WTC11 (cell line): ENCODE measurements around the gene FZD2. TPM values are rescaled to one million over a fixed set of nuclear protein-coding genes. Genes with fewer than 3 reads are reported as not detected.
A peak's percentile ranks its signal among the peaks of the same experiment; 100 is the strongest.

Source experiments
- ATAC-seq: fragments of 200-7000 bp; cut with Tn5 transposase; 2 replicates; pipeline ENCODE4 v1.10.0; 2021; ENCODE audit warnings: mild to moderate bottlenecking, moderate library complexity
- CTCF ChIA-PET: fragments of 300-600 bp; sonication (Branson Sonifier 250); formaldehyde crosslinking; loops from one replicate; lab custom pipeline; 2021; ENCODE audit warnings: antibody characterized with exemption; lab: Charles Lee
- POLR2A ChIA-PET: fragments of 350-600 bp; sonication (Branson Sonifier 250); formaldehyde crosslinking; loops from one replicate; lab custom pipeline; 2021; ENCODE audit warnings: antibody characterized with exemption; lab: Charles Lee
- DNase-seq: peaks from one replicate; pipeline ENCODE4 v3.0.0; 2021; ENCODE audit warnings: low spot score
- H3K27ac Mint-ChIP-seq: 2 replicates; pipeline ENCODE4 v1.8.0; 2021; ENCODE audit warnings: mixed read lengths
- H3K27me3 Mint-ChIP-seq: 2 replicates; pipeline ENCODE4 v1.8.0; 2021; ENCODE audit warnings: low read depth, mild to moderate bottlenecking, moderate library complexity, mixed read lengths
- H3K36me3 Mint-ChIP-seq: 2 replicates; pipeline ENCODE4 v1.8.0; 2021; ENCODE audit warnings: mixed read lengths
- H3K4me1 Mint-ChIP-seq: 2 replicates; pipeline ENCODE4 v1.8.0; 2022; ENCODE audit warnings: mixed read lengths
- H3K4me3 Mint-ChIP-seq: 2 replicates; pipeline ENCODE4 v1.8.0; 2021; ENCODE audit warnings: mild to moderate bottlenecking, moderate library complexity, mixed read lengths
- H3K9me3 Mint-ChIP-seq: 2 replicates; pipeline ENCODE4 v1.8.0; 2021; ENCODE audit warnings: mixed read lengths
- CREM ChIP-seq: sonication (generic); formaldehyde crosslinking; IDR thresholded peaks from 2 replicates; pipeline ENCODE4 v1.8.1; 2022; ENCODE audit warnings: mild to moderate bottlenecking, missing genetic modification reagents, moderate library complexity
- ESRRA ChIP-seq: sonication (generic); formaldehyde crosslinking; IDR thresholded peaks from 2 replicates; pipeline ENCODE4 v1.8.1; 2022; ENCODE audit warnings: mild to moderate bottlenecking, missing genetic modification reagents, borderline replicate concordance
- FOXJ3 ChIP-seq: sonication (generic); formaldehyde crosslinking; IDR thresholded peaks from 2 replicates; pipeline ENCODE4 v1.9.0; 2021; ENCODE audit warnings: missing genetic modification reagents, mild to moderate bottlenecking, borderline replicate concordance
- GTF2I ChIP-seq: fragments of 250-450 bp; sonication (Bioruptor Pico); conservative IDR thresholded peaks from 2 replicates; pipeline ENCODE4 v1.4.0; 2021; ENCODE audit warnings: mild to moderate bottlenecking
- HMGA2 ChIP-seq: fragments of 250-450 bp; sonication (Bioruptor Pico); IDR thresholded peaks from 2 replicates; pipeline ENCODE4 v1.4.0; 2021; ENCODE audit warnings: mild to moderate bottlenecking, moderate library complexity
- JAZF1 ChIP-seq: fragments of 250-450 bp; sonication (Bioruptor Pico); IDR thresholded peaks from 2 replicates; pipeline ENCODE4 v1.9.0; 2021; ENCODE audit warnings: moderate library complexity, mild to moderate bottlenecking, inconsistent platforms
- NFATC4 ChIP-seq: fragments of 250-450 bp; sonication (Bioruptor Pico); IDR thresholded peaks from 2 replicates; pipeline ENCODE4 v1.9.0; 2021; ENCODE audit warnings: mild to moderate bottlenecking
- NR2C2 ChIP-seq: sonication (generic); formaldehyde crosslinking; IDR thresholded peaks from 2 replicates; pipeline ENCODE4 v1.8.0; 2022; ENCODE audit warnings: mild to moderate bottlenecking, missing genetic modification reagents
- RORB ChIP-seq: fragments of 250-450 bp; sonication (Bioruptor Pico); IDR thresholded peaks from 2 replicates; pipeline ENCODE4 v1.9.0; 2021; ENCODE audit warnings: mild to moderate bottlenecking
- TEAD4 ChIP-seq: sonication (generic); formaldehyde crosslinking; IDR thresholded peaks from 2 replicates; pipeline ENCODE4 v1.8.0; 2022; ENCODE audit warnings: mild to moderate bottlenecking, missing genetic modification reagents
- ZNF263 ChIP-seq: sonication (generic); formaldehyde crosslinking; IDR thresholded peaks from 2 replicates; pipeline ENCODE4 v1.8.1; 2022; ENCODE audit warnings: low read depth, mild to moderate bottlenecking, moderate library complexity, missing genetic modification reagents
- ZNF671 ChIP-seq: fragments of 250-450 bp; sonication (Bioruptor Pico); IDR thresholded peaks from 2 replicates; pipeline ENCODE4 v1.8.0; 2021; ENCODE audit warnings: mild to moderate bottlenecking
- total RNA-seq: library from RNA; stranded (reverse); gene quantifications from 3 replicates; pipeline ENCODE4 v1.2.3, GENCODE V29; 2021
- TF ChIP-seq, protein P1 (sequence below): sonication (generic); formaldehyde crosslinking; IDR thresholded peaks from 2 replicates; pipeline ENCODE4 v1.8.0; 2022; ENCODE audit warnings: mild to moderate bottlenecking, missing genetic modification reagents
- TF ChIP-seq, protein P2 (sequence below): fragments of 250-450 bp; sonication (Bioruptor Pico); IDR thresholded peaks from 2 replicates; pipeline ENCODE4 v1.9.0; 2021; ENCODE audit warnings: mild to moderate bottlenecking, borderline replicate concordance
- TF ChIP-seq, protein P3 (sequence below): sonication (generic); formaldehyde crosslinking; IDR thresholded peaks from 2 replicates; pipeline ENCODE4 v1.8.0; 2023; ENCODE audit warnings: mild to moderate bottlenecking, missing genetic modification reagents
- TF ChIP-seq, protein P4 (sequence below): sonication (generic); formaldehyde crosslinking; IDR thresholded peaks from 2 replicates; pipeline ENCODE4 v1.8.1; 2022; ENCODE audit warnings: missing genetic modification reagents, borderline replicate concordance
- TF ChIP-seq, protein P5 (sequence below): sonication (generic); formaldehyde crosslinking; IDR thresholded peaks from 2 replicates; pipeline ENCODE4 v1.8.0; 2023; ENCODE audit warnings: missing genetic modification reagents
- TF ChIP-seq, protein P6 (sequence below): fragments of 250-450 bp; sonication (Bioruptor Pico); IDR thresholded peaks from 2 replicates; pipeline ENCODE4 v1.9.0; 2021; ENCODE audit warnings: moderate library complexity, mild to moderate bottlenecking, inconsistent platforms, borderline replicate concordance

The FZD2 gene
- total RNA-seq, 1 experiment from 2014 or later = 42.8 TPM

DNA sequence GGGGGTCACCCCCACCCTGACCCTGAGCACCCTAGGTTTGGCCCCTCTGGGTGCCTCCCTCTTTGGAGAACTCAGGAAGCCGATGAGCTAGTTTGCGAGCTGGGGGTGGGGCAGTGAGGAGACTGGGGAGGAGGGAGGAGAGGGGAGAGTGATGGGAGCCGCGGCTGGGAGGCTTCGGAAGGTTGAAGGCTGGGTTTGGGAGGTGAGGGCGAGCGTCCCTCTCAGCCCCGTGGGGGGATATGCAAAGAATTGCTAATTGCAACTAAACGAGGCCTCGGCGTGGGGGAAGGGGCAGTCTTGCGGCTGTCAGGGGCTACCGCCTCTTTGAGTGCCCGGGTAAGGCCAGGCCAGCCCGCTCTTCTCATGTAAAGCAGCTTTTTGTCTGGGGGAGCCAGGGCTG lies 17.6 kb upstream of the FZD2 start (continued):
- TF ChIP-seq TEAD4 (CRISPR knock-in tag) (peak; percentile 56; the same call in 1 of the 2 replicates), ZNF263 (CRISPR knock-in tag) (peak; percentile 85), CREM (CRISPR knock-in tag) (no peak), NR2C2 (0 out of 2 replicates have a peak, but pooled peaks have one; percentile 31)
- TF ChIP-seq, protein P1, sequence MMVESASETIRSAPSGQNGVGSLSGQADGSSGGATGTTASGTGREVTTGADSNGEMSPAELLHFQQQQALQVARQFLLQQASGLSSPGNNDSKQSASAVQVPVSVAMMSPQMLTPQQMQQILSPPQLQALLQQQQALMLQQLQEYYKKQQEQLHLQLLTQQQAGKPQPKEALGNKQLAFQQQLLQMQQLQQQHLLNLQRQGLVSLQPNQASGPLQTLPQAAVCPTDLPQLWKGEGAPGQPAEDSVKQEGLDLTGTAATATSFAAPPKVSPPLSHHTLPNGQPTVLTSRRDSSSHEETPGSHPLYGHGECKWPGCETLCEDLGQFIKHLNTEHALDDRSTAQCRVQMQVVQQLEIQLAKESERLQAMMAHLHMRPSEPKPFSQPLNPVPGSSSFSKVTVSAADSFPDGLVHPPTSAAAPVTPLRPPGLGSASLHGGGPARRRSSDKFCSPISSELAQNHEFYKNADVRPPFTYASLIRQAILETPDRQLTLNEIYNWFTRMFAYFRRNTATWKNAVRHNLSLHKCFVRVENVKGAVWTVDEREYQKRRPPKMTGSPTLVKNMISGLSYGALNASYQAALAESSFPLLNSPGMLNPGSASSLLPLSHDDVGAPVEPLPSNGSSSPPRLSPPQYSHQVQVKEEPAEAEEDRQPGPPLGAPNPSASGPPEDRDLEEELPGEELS = peak; percentile 49; the same call in 1 of the 2 replicates

DNA sequence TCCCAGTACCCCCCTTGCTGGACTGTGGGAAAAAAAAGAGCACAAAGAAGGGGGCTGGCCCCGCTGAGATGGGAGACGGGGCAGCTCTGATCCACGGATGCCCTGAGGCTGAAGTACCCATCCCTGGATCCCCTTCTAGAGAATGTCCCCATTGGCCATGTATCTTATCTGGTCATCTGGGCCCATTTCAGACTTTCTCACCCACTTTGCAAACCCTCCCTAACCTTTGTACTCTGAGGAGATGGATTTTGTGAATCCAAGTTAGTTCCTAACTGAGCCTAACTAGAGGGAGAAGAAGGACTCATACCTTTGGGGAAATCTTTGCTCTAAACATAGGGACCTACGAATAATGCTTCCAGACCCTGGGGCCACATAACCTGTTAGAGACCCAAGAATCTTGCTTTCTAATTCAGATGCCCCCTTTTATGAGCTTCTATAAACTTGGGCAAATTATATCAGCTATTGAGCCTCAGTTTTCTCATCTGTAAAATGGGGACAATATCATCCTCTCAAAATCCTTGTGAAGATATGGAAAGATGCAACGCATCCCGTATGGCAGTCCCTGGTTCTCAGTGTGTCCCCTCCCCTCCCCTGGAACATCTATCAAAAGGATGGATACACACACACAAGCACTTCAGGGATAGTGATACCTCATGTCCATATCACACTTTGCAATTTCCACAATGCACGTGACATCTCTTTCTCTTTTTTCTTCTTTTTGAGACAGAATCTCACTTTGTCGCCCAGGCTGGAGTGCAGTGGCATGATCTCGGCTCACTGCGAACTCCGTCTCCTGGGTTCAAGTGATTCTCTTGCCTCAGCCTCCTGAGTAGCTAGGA lies 16.8 kb upstream of the FZD2 start:
- H3K27me3 Mint-ChIP-seq = peaks cover 92% of the 10 kb centered on the region
- POLR2A ChIA-PET = interaction anchor here (0.6 to 2.0 kb wide), 5 partner anchors 9 to 1508 kb away, joined by 3 to 16 read pairs (median 4); partner anchors contain the start of gene FZD2
- TF ChIP-seq, protein P2, sequence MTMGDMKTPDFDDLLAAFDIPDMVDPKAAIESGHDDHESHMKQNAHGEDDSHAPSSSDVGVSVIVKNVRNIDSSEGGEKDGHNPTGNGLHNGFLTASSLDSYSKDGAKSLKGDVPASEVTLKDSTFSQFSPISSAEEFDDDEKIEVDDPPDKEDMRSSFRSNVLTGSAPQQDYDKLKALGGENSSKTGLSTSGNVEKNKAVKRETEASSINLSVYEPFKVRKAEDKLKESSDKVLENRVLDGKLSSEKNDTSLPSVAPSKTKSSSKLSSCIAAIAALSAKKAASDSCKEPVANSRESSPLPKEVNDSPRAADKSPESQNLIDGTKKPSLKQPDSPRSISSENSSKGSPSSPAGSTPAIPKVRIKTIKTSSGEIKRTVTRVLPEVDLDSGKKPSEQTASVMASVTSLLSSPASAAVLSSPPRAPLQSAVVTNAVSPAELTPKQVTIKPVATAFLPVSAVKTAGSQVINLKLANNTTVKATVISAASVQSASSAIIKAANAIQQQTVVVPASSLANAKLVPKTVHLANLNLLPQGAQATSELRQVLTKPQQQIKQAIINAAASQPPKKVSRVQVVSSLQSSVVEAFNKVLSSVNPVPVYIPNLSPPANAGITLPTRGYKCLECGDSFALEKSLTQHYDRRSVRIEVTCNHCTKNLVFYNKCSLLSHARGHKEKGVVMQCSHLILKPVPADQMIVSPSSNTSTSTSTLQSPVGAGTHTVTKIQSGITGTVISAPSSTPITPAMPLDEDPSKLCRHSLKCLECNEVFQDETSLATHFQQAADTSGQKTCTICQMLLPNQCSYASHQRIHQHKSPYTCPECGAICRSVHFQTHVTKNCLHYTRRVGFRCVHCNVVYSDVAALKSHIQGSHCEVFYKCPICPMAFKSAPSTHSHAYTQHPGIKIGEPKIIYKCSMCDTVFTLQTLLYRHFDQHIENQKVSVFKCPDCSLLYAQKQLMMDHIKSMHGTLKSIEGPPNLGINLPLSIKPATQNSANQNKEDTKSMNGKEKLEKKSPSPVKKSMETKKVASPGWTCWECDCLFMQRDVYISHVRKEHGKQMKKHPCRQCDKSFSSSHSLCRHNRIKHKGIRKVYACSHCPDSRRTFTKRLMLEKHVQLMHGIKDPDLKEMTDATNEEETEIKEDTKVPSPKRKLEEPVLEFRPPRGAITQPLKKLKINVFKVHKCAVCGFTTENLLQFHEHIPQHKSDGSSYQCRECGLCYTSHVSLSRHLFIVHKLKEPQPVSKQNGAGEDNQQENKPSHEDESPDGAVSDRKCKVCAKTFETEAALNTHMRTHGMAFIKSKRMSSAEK (CRISPR knock-in tag) = no peak
- TF ChIP-seq GTF2I = peak; percentile 80
- TF ChIP-seq, protein P3, sequence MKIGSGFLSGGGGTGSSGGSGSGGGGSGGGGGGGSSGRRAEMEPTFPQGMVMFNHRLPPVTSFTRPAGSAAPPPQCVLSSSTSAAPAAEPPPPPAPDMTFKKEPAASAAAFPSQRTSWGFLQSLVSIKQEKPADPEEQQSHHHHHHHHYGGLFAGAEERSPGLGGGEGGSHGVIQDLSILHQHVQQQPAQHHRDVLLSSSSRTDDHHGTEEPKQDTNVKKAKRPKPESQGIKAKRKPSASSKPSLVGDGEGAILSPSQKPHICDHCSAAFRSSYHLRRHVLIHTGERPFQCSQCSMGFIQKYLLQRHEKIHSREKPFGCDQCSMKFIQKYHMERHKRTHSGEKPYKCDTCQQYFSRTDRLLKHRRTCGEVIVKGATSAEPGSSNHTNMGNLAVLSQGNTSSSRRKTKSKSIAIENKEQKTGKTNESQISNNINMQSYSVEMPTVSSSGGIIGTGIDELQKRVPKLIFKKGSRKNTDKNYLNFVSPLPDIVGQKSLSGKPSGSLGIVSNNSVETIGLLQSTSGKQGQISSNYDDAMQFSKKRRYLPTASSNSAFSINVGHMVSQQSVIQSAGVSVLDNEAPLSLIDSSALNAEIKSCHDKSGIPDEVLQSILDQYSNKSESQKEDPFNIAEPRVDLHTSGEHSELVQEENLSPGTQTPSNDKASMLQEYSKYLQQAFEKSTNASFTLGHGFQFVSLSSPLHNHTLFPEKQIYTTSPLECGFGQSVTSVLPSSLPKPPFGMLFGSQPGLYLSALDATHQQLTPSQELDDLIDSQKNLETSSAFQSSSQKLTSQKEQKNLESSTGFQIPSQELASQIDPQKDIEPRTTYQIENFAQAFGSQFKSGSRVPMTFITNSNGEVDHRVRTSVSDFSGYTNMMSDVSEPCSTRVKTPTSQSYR = no peak
- TF ChIP-seq, all 79 proteins: peak for 1
- H3K4me1 Mint-ChIP-seq = peaks cover 83% of the 10 kb centered on the region
- H3K36me3 Mint-ChIP-seq = no peaks in the 10 kb centered on the region
- peak overlapping the region; percentile 60 for H3K4me3 Mint-ChIP-seq
- CTCF ChIA-PET = interaction anchor here (0.6 to 3.2 kb wide), 16 partner anchors 8 to 595 kb away, joined by 3 to 17 read pairs (median 4); partner anchors contain the start of genes ACBD4 and FZD2
- no peak for DNase-seq
- no peak overlapping the region for H3K27ac Mint-ChIP-seq
- 0 out of 2 replicates have a peak, but pooled peaks cover 8% of the 10 kb centered on the region for H3K9me3 Mint-ChIP-seq
- ATAC-seq = no peak

DNA sequence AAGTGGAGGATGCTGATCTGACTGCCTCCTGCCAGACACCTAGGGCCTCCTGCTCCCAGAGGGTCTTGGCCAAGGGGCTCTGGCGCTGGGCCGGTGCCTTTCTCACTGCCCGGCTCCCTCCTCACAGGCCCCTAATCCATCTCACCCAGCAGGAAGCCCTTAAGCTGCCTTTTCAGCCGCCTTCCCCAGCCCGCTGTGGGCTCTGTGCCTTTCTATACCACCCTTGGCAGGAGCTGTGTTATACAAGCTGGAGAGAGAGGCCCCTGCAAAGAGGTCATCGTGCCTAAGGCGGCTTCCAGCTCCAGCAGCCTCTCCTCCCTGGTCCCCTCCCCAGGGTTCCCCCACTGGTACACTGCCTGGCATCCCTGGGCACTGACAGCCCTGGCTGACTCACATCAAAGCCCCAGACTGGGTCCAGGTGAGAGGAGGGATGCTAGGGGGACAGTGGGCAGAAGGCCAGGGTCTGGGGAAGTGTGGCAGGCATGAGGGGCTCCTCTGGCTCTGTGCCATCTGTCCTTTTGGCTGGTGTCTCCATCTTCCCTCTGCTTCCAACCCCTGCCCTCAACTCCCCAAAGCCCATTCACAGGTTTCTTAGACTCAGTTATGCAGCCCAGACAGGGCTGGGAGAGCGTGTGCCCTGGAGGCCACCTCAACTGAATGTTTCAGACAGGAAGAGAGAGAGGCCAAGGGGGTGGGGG lies 15.3 kb upstream of the FZD2 start:
- DNase-seq = peak; percentile 39
- H3K4me3 Mint-ChIP-seq = peak overlapping the region; percentile 60
- peaks cover 83% of the 10 kb centered on the region for H3K4me1 Mint-ChIP-seq
- POLR2A ChIA-PET = interaction anchor here (1.1 to 1.9 kb wide), 2 partner anchors 15 to 30 kb away, joined by 3 to 16 read pairs; partner anchors contain the start of gene FZD2
- no peak overlapping the region for H3K27ac Mint-ChIP-seq
- peak; percentile 4; the same call in 1 of the 2 replicates for ATAC-seq
- 0 out of 2 replicates have a peak, but pooled peaks cover 8% of the 10 kb centered on the region for H3K9me3 Mint-ChIP-seq
- CTCF ChIA-PET = interaction anchor here (0.6 to 3.2 kb wide), 9 partner anchors 8 to 593 kb away, joined by 3 to 17 read pairs (median 4); partner anchors contain the start of genes ACBD4 and FZD2
- H3K27me3 Mint-ChIP-seq = peaks cover 95% of the 10 kb centered on the region
- H3K36me3 Mint-ChIP-seq = peaks cover 4% of the 10 kb centered on the region; the same call in 1 of the 2 replicates
- TF ChIP-seq RORB (CRISPR knock-in tag) (no peak), ESRRA (CRISPR knock-in tag) (no peak), FOXJ3 (no peak), GTF2I (no peak), NFATC4 (CRISPR knock-in tag) (no peak), HMGA2 (CRISPR knock-in tag) (no peak), ZNF671 (CRISPR knock-in tag) (no peak), JAZF1 (CRISPR knock-in tag) (no peak)
- TF ChIP-seq, protein P4, sequence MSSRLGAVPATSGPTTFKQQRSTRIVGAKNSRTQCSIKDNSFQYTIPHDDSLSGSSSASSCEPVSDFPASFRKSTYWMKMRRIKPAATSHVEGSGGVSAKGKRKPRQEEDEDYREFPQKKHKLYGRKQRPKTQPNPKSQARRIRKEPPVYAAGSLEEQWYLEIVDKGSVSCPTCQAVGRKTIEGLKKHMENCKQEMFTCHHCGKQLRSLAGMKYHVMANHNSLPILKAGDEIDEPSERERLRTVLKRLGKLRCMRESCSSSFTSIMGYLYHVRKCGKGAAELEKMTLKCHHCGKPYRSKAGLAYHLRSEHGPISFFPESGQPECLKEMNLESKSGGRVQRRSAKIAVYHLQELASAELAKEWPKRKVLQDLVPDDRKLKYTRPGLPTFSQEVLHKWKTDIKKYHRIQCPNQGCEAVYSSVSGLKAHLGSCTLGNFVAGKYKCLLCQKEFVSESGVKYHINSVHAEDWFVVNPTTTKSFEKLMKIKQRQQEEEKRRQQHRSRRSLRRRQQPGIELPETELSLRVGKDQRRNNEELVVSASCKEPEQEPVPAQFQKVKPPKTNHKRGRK (CRISPR knock-in tag) = no peak
- TF ChIP-seq, protein P5, sequence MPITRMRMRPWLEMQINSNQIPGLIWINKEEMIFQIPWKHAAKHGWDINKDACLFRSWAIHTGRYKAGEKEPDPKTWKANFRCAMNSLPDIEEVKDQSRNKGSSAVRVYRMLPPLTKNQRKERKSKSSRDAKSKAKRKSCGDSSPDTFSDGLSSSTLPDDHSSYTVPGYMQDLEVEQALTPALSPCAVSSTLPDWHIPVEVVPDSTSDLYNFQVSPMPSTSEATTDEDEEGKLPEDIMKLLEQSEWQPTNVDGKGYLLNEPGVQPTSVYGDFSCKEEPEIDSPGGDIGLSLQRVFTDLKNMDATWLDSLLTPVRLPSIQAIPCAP (CRISPR knock-in tag) = no peak
- TF ChIP-seq, protein P6, sequence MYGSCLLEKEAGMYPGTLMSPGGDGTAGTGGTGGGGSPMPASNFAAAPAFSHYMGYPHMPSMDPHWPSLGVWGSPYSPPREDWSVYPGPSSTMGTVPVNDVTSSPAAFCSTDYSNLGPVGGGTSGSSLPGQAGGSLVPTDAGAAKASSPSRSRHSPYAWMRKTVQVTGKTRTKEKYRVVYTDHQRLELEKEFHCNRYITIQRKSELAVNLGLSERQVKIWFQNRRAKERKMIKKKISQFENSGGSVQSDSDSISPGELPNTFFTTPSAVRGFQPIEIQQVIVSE (CRISPR knock-in tag) = no peak
